GM10248 (cell line): ENCODE measurements around the gene CAMK1D.
"Not testable (repeated sequence)": the region's sequence is repeated elsewhere in the genome, so short reads cannot be mapped to it uniquely, and the experiment has no call there.

ENCODE experiments used
- CTCF ChIA-PET: fragments of 300-600 bp; sonication (Branson Sonifier 250); formaldehyde crosslinking; extraction: SDS; loops from one replicate; lab custom pipeline; 2021; ENCODE audit warnings: antibody characterized with exemption; lab: Yijun Ruan, JAX
- POLR2A ChIA-PET: fragments of 350-650 bp; sonication (Branson Sonifier 250); formaldehyde crosslinking; extraction: SDS; loops from one replicate; lab custom pipeline; 2020; ENCODE audit warnings: antibody characterized with exemption; lab: Yijun Ruan, JAX
- DNase-seq: peaks from one replicate; pipeline ENCODE4 v3.0.0; 2012; ENCODE audit errors: extremely low spot score
- TF ChIP-seq, protein P1 (sequence below): IDR thresholded peaks from 2 replicates; pipeline ENCODE4 v1.5.1; 2012; ENCODE audit warnings: mild to moderate bottlenecking, low read depth; ENCODE audit errors: extremely low read depth, missing control alignments, control extremely low read depth

The CAMK1D gene

DNA sequence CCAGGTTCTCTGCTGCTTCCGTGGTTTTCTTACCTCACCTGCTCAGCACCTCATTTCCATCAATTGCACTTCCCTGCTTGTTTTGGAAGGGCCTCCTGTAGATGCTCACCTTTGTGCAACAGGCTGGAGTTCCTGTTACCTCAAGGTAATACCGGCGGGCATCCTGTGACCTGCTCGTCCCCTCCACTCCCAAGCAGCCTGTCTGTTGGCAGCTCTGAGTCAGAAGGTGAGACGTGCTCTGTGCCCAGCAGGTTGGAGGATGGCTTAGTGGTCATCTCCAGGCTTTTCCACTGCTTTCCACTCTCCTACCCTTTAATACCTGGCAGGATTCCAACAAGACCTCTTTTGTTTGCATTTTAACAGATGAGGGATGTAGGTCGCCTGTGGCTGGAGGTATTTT is 86.0 kb downstream of the CAMK1D start:
- ChIA-PET POLR2A (no interaction called here), CTCF (interaction anchor here (1.0 to 1.2 kb wide), 4 partner anchors 13 to 121 kb away, joined by 3 to 6 read pairs (median 3); no protein-coding TSS in a partner anchor)
- DNase-seq: no peak
- TF ChIP-seq, protein P1, sequence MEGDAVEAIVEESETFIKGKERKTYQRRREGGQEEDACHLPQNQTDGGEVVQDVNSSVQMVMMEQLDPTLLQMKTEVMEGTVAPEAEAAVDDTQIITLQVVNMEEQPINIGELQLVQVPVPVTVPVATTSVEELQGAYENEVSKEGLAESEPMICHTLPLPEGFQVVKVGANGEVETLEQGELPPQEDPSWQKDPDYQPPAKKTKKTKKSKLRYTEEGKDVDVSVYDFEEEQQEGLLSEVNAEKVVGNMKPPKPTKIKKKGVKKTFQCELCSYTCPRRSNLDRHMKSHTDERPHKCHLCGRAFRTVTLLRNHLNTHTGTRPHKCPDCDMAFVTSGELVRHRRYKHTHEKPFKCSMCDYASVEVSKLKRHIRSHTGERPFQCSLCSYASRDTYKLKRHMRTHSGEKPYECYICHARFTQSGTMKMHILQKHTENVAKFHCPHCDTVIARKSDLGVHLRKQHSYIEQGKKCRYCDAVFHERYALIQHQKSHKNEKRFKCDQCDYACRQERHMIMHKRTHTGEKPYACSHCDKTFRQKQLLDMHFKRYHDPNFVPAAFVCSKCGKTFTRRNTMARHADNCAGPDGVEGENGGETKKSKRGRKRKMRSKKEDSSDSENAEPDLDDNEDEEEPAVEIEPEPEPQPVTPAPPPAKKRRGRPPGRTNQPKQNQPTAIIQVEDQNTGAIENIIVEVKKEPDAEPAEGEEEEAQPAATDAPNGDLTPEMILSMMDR: no peak

- DNase-seq: no peak
- ChIA-PET CTCF (no interaction called here), POLR2A (no interaction called here)
- TF ChIP-seq, protein P1: no peak
Measured at GRCh38 chr10:12438919-12439692, 89.8 kb downstream of the CAMK1D start.

DNA sequence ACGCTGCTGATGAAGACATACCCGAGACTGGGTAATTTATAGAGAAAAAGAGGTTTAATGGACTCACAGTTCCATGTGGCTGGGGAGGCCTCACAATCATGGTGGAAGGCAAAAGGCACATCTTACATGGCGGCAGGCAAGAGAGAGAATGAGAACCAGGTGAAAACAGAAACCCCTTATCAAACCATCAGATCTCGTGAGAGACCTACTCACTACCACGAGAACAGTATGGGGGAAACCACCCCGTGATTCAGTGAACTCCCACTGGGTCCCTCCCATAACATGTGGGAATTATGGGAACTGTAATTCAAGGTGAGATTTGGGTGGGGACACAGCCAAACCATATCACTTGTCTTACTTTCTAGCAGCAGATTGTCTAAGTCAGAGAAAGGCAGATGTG is 90.4 kb downstream of the CAMK1D start:
- POLR2A ChIA-PET: not testable (repeated sequence)

DNA sequence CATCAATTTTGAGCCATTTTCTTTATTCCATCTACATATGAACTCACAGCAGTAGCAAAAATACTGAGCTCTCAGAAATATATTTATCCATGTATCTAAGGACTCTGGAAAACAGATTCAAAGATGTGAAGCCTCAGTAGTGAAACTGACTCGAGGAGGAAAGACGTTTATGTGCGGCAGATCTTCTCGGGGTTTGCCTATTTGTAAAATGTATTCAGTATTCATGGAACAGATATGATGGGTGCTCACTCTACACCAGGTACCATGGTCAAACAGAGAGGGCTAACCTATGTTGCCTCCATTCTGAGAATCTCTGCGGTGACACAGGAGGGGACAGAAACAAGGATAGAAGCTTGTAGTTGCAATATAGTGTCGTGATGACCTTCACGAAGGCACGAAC is 93.7 kb downstream of the CAMK1D start:
- POLR2A ChIA-PET: no interaction called here
- no peak for DNase-seq
- CTCF ChIA-PET: interaction anchor here (1.6 kb wide), 1 partner anchor 46 kb away, joined by 3 read pairs; no protein-coding TSS in a partner anchor
- TF ChIP-seq, protein P1: no peak

More for the DNA sequence above, 90.4 kb downstream of the CAMK1D start:
- DNase-seq, CTCF ChIA-PET: not testable (repeated sequence)

DNA sequence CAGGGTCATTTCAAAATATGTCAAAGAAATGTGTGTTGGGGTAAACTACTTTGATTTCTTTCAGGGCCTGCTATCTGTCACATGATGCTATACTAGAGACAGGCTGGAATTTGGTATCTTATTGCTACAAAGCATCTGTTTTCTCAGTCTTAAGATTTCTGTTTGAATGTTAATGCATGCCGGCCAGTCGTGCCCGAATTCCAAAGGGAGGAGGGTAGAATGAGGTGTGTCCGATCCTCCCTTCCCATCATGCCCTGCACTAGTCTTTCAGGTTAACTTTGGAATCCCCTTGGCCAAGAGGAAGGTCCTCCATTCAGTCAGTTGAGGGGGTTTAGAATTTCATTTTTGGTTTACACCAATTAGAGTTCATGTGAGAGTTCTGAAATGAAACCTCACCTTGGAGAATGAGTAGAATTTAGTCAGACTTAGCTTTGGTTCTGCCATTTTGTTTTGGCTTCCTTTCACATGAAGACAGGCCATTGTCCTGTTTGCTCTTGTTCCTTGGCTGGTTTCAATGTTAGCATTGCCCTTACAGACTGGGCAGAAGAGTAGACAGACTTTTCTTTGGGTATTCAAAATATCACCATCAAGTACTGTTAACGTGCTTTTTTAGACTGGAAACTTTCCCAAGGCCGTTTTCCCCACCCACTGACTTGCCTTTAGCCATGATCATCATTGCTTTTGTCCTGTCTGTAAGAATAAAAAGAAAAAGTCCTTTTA is 95.8 kb downstream of the CAMK1D start:
- no peak for DNase-seq
- ChIA-PET POLR2A (no interaction called here), CTCF (no interaction called here)
- TF ChIP-seq, protein P1: no peak

DNA sequence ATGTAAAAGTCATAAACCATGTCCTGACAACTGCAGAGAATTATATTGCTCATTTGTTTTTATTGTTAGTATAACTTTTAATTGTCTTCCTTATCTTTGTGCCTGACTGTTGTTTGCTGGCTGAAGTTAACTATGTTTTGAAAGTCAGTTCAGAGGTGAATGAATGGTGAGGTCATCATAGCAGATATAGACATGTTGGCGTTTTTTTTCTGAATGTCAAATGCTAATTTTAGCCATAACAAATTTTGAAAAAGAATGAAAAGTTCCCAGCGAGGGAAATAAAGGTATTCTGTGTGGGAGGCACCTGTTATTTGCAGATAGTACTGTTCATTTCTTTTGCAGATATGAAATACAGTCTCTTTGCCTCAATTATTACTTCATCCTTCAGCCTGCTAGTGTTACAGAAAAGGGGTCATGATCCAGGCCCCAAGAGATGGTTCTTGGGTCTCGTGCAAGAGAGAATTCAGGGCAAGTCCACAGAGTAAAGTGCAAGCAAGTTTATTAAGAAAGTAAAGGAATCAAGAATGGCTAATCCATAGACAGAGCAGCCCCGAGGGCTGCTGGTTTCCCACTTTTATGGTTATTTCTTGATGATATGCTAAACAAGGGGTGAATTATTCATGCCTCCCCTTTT is 96.5 kb downstream of the CAMK1D start:
- CTCF ChIA-PET: no interaction called here
- POLR2A ChIA-PET: no interaction called here
- TF ChIP-seq, protein P1: no peak
- DNase-seq: no peak

- DNase-seq: no peak
- TF ChIP-seq, protein P1: no peak
- ChIA-PET CTCF (no interaction called here), POLR2A (no interaction called here)
Measured at GRCh38 chr10:12448340-12448728, 99.0 kb downstream of the CAMK1D start.
